GM21723 (cell line): ENCODE measurements around the gene IFNGR2.
"Not testable (repeated sequence)": the region's sequence is repeated elsewhere in the genome, so short reads cannot be mapped to it uniquely, and the experiment has no call there.

Experiments
- ATAC-seq: cut with Tn5 transposase; IDR thresholded peaks from one replicate; pipeline ENCODE4 v1.9.1; 2021; ENCODE audit warnings: mild to moderate bottlenecking, moderate library complexity; ENCODE audit not compliant: unreplicated experiment

The IFNGR2 gene

GRCh38 chr21:33403128-33403785 is at the start of gene IFNGR2:
TSS of gene IFNGR2 (plus strand) at chr21:33403413. CDS start at chr21:33403544, 131 bp downstream.
- ATAC-seq, result peak; percentile 45

GRCh38 chr21:33355355-33355754 is 47.9 kb upstream of the IFNGR2 start:
- ATAC-seq, result no peak

- no peak for ATAC-seq
Measured at GRCh38 chr21:33355996-33356395, 47.2 kb upstream of the IFNGR2 start.

GRCh38 chr21:33357177-33357576 is 46.0 kb upstream of the IFNGR2 start:
- ATAC-seq, result no peak

GRCh38 chr21:33359446-33359845 is 43.8 kb upstream of the IFNGR2 start:
- ATAC-seq, result no peak

- no peak for ATAC-seq
Measured at GRCh38 chr21:33360281-33360680, 42.9 kb upstream of the IFNGR2 start.

GRCh38 chr21:33360881-33361602 is 42.2 kb upstream of the IFNGR2 start:
- peak; percentile 84 for ATAC-seq

- ATAC-seq, result peak; percentile 36
Measured at GRCh38 chr21:33362044-33362555, 41.1 kb upstream of the IFNGR2 start.

- not testable (repeated sequence) for ATAC-seq
Measured at GRCh38 chr21:33363911-33364609, 39.2 kb upstream of the IFNGR2 start.

GRCh38 chr21:33364830-33365229 is 38.4 kb upstream of the IFNGR2 start:
- no peak for ATAC-seq

- no peak for ATAC-seq
Measured at GRCh38 chr21:33367309-33367973, 35.8 kb upstream of the IFNGR2 start.

GRCh38 chr21:33368124-33368523 is 35.1 kb upstream of the IFNGR2 start:
- no peak for ATAC-seq

- ATAC-seq, result no peak
Measured at GRCh38 chr21:33368576-33368975, 34.6 kb upstream of the IFNGR2 start.

GRCh38 chr21:33369586-33369985 is 33.6 kb upstream of the IFNGR2 start:
- no peak for ATAC-seq

- ATAC-seq, result no peak
Measured at GRCh38 chr21:33370305-33370704, 32.9 kb upstream of the IFNGR2 start.

GRCh38 chr21:33371366-33371765 is 31.8 kb upstream of the IFNGR2 start:
- ATAC-seq, result no peak

GRCh38 chr21:33372582-33372981 is 30.6 kb upstream of the IFNGR2 start:
- ATAC-seq, result no peak

GRCh38 chr21:33373451-33373850 is 29.8 kb upstream of the IFNGR2 start:
- ATAC-seq, result no peak

GRCh38 chr21:33374080-33374449 is 29.1 kb upstream of the IFNGR2 start:
- no peak for ATAC-seq

GRCh38 chr21:33374450-33375096 is 28.6 kb upstream of the IFNGR2 start:
- ATAC-seq, result peak; percentile 58
